CD4-positive, alpha-beta T cell (primary cell): Measurements from ENCODE around the gene TRAIP. TPM values are rescaled to one million over a fixed set of nuclear protein-coding genes. Genes with fewer than 3 reads are reported as not detected.
A peak's percentile ranks its signal among the peaks of the same experiment; 100 is the strongest.

ENCODE experiments used
- ATAC-seq: fragments of 200-7000 bp; cut with Tn5 transposase; one replicate; pipeline ENCODE4 v1.10.0; 2022; ENCODE audit warnings: mild to moderate bottlenecking; ENCODE audit not compliant: poor library complexity
- CTCF ChIA-PET: fragments of 350-600 bp; sonication (Branson Sonifier 250); formaldehyde crosslinking; loops from one replicate; lab custom pipeline; 2021; ENCODE audit warnings: antibody characterized with exemption, inconsistent platforms; lab: Charles Lee
- POLR2A ChIA-PET: fragments of 350-600 bp; sonication (Branson Sonifier 250); formaldehyde crosslinking; loops from one replicate; lab custom pipeline; 2021; ENCODE audit warnings: antibody characterized with exemption, inconsistent platforms; lab: Charles Lee
- DNase-seq, 14 experiments: peaks; one replicate each; pipeline ENCODE4 v3.0.0-alpha.2; 2013 to 2020; ENCODE audit warnings: mixed read lengths in 2 of 14
- H3K27ac ChIP-seq, 2 donors: one replicate each; pipeline versions ENCODE4 v1.5.1 to v1.7.0; 2013; ENCODE audit warnings: low read length in 2 of 2, low read depth in 1 of 2, mild to moderate bottlenecking in 1 of 2
- H3K27me3 ChIP-seq, 2 experiments: 1 replicate in 1 of 2; 2 replicates in 1 of 2; pipeline versions ENCODE4 v1.6.1 to v1.7.0; 2013; ENCODE audit warnings: low read length in 2 of 2, control low read depth in 1 of 2, mild to moderate bottlenecking in 1 of 2, moderate library complexity in 1 of 2; ENCODE audit not compliant: insufficient read depth in 2 of 2, control insufficient read depth in 1 of 2
- H3K36me3 ChIP-seq: one replicate; pipeline ENCODE4 v1.6.1; 2013; ENCODE audit warnings: low read length, control low read depth; ENCODE audit not compliant: insufficient read depth
- H3K4me1 ChIP-seq: one replicate; pipeline ENCODE4 v1.6.1; 2013; ENCODE audit warnings: low read length, control low read depth; ENCODE audit not compliant: insufficient read depth
- H3K4me3 ChIP-seq: one replicate; pipeline ENCODE4 v1.5.1; 2013; ENCODE audit warnings: mild to moderate bottlenecking, low read length, moderate library complexity
- H3K9me3 ChIP-seq, 2 experiments: 1 replicate in 1 of 2; 2 replicates in 1 of 2; pipeline versions ENCODE4 v1.6.1 to v1.7.0; 2013; ENCODE audit warnings: low read length in 2 of 2, mild to moderate bottlenecking in 2 of 2, control low read depth in 1 of 2, moderate library complexity in 1 of 2; ENCODE audit not compliant: control insufficient read depth in 1 of 2, insufficient read depth in 1 of 2
- H3K27ac Mint-ChIP-seq: one replicate; pipeline ENCODE4 v1.8.0; 2020; ENCODE audit warnings: mixed read lengths
- H3K27me3 Mint-ChIP-seq: one replicate; pipeline ENCODE4 v1.8.0; 2021; ENCODE audit warnings: mixed read lengths
- H3K36me3 Mint-ChIP-seq: one replicate; pipeline ENCODE4 v1.8.0; 2021; ENCODE audit warnings: low read depth, mixed read lengths
- H3K4me1 Mint-ChIP-seq: one replicate; pipeline ENCODE4 v1.8.0; 2021; ENCODE audit warnings: low read depth, mixed read lengths
- H3K4me3 Mint-ChIP-seq: one replicate; pipeline ENCODE4 v1.8.0; 2020; ENCODE audit warnings: mild to moderate bottlenecking, mixed read lengths
- H3K9me3 Mint-ChIP-seq: one replicate; pipeline ENCODE4 v1.8.0; 2020; ENCODE audit warnings: mixed read lengths
- intact Hi-C, 2 experiments: fragments of 100-400 bp; cut with DNase I in 1 of 2; cut with micrococcal nuclease in 1 of 2; formaldehyde crosslinking; loops; one replicate each; pipeline versions ENCODE4 v1.15.1 to v1.9.0; 2023 to 2025; cut with DNase I, micrococcal nuclease
- total RNA-seq, 174 experiments: library from RNA in 2 of 174; stranded (reverse) in 2 of 174; gene quantifications; one replicate each; pipeline ENCODE4 v1.2.3 and lab custom pipeline; 2021 to 2026
- TF ChIP-seq, protein P1 (sequence below): fragments of 200-600 bp; IDR thresholded peaks from one replicate; pipeline ENCODE4 v1.8.0; 2022; ENCODE audit warnings: antibody characterized with exemption, mild to moderate bottlenecking

Gene TRAIP
- total RNA-seq, 2 experiments from 2014 or later: 2.4 TPM

- Mint-ChIP-seq H3K36me3 (peaks cover 20% of the 10 kb centered on the region), H3K27ac (peak overlapping the region; percentile 77), H3K4me3 (peak overlapping the region; percentile 85), H3K9me3 (no peaks in the 10 kb centered on the region), H3K27me3 (peaks cover 4% of the 10 kb centered on the region), H3K4me1 (peaks cover 56% of the 10 kb centered on the region)
- no peak for ATAC-seq
- Histone ChIP-seq H3K4me1 (peaks cover 56% of the 10 kb centered on the region), H3K4me3 (no peak overlapping the region), H3K27me3 (no peaks in the 10 kb centered on the region), H3K36me3 (peaks cover 6% of the 10 kb centered on the region), H3K9me3 (no peaks in the 10 kb centered on the region), H3K27ac (peak overlapping the region in 1 of 2 donors; percentile 30)
- POLR2A ChIA-PET: interaction anchor here (1.6 to 4.7 kb wide), 7 partner anchors 9 to 264 kb away, joined by 6 to 83 read pairs (median 11); partner anchors contain the start of genes RBM6 and UBA7
- CTCF ChIA-PET: interaction anchor here (0.6 to 6.2 kb wide), 5 partner anchors 11 to 822 kb away, joined by 3 to 103 read pairs (median 13); partner anchors contain the start of gene UBA7
- TF ChIP-seq, protein P1, sequence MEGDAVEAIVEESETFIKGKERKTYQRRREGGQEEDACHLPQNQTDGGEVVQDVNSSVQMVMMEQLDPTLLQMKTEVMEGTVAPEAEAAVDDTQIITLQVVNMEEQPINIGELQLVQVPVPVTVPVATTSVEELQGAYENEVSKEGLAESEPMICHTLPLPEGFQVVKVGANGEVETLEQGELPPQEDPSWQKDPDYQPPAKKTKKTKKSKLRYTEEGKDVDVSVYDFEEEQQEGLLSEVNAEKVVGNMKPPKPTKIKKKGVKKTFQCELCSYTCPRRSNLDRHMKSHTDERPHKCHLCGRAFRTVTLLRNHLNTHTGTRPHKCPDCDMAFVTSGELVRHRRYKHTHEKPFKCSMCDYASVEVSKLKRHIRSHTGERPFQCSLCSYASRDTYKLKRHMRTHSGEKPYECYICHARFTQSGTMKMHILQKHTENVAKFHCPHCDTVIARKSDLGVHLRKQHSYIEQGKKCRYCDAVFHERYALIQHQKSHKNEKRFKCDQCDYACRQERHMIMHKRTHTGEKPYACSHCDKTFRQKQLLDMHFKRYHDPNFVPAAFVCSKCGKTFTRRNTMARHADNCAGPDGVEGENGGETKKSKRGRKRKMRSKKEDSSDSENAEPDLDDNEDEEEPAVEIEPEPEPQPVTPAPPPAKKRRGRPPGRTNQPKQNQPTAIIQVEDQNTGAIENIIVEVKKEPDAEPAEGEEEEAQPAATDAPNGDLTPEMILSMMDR: no peak
- peak in 2 of 14 experiments; percentile 13 to 31 for DNase-seq
- intact Hi-C loops: loop anchor here (5.0 to 10.0 kb wide), 2 partner anchors 123 to 280 kb away; partner anchors contain the start of genes MON1A (in 1 of the 2) and RBM5 (in 1 of the 2)
Measured at GRCh38 chr3:49804141-49805041, 52.0 kb downstream of the TRAIP start.

GRCh38 chr3:49803465-49804140 is 52.8 kb downstream of the TRAIP start:
- DNase-seq (peak in 13 of 14 experiments; percentile 22 to 75 (median 39)), ATAC-seq (peak; percentile 30)
- H3K27me3 Mint-ChIP-seq: peaks cover 4% of the 10 kb centered on the region
- peak overlapping the region; percentile 72 for H3K27ac Mint-ChIP-seq
- CTCF ChIA-PET: interaction anchor here (1.1 to 6.2 kb wide), 11 partner anchors 11 to 103 kb away, joined by 3 to 103 read pairs (median 7); partner anchors contain the start of gene UBA7
- POLR2A ChIA-PET: interaction anchor here (0.6 to 4.7 kb wide), 19 partner anchors 9 to 782 kb away, joined by 3 to 83 read pairs (median 6); partner anchors contain the start of genes AMIGO3, GMPPB, GNAI2 and IP6K1
- Histone ChIP-seq H3K27me3 (no peaks in the 10 kb centered on the region), H3K4me1 (peaks cover 56% of the 10 kb centered on the region), H3K4me3 (peak overlapping the region; percentile 85), H3K9me3 (no peaks in the 10 kb centered on the region), H3K27ac (peak overlapping the region in 1 of 2 donors; percentile 69), H3K36me3 (no peaks in the 10 kb centered on the region)
- TF ChIP-seq, protein P1: no peak
- peak overlapping the region; percentile 85 for H3K4me3 Mint-ChIP-seq
- peaks cover 12% of the 10 kb centered on the region for H3K36me3 Mint-ChIP-seq
- H3K4me1 Mint-ChIP-seq: peaks cover 52% of the 10 kb centered on the region
- no peaks in the 10 kb centered on the region for H3K9me3 Mint-ChIP-seq
- intact Hi-C loops: loop anchor here (1.0 to 10.0 kb wide), 4 partner anchors 10 to 281 kb away; partner anchors contain the start of genes IP6K1 (in 1 of the 2), MON1A (in 1 of the 2), RBM5 (in 1 of the 2) and UBA7 (in 1 of the 2)
